Thyroid gland (tissue), 4 donors: ENCODE measurements around the gene MEX3A. TPM values are rescaled to one million over a fixed set of nuclear protein-coding genes. Genes with fewer than 3 reads are reported as not detected.

Source experiments
- DNase-seq, 2 donors: peaks; one replicate each; pipeline ENCODE4 v3.0.0-alpha.2; 2019
- H3K27ac ChIP-seq, 3 donors: fragments of 200-600 bp; sonication (generic); 1 replicate in 2 of 3; 2 replicates in 1 of 3; pipeline ENCODE4 v1.5.1; 2016 to 2019; ENCODE audit warnings: mild to moderate bottlenecking in 1 of 3, moderate library complexity in 1 of 3
- H3K27me3 ChIP-seq: fragments of 200-600 bp; sonication (generic); one replicate; pipeline ENCODE4 v1.5.1; 2019
- H3K36me3 ChIP-seq, 2 donors: fragments of 200-600 bp; sonication (generic); one replicate each; pipeline ENCODE4 v1.5.1; 2016 to 2019
- H3K4me1 ChIP-seq, 2 donors: fragments of 200-600 bp; sonication (generic); one replicate each; pipeline ENCODE4 v1.5.1; 2017 to 2019
- H3K4me3 ChIP-seq, 3 donors: fragments of 200-600 bp; sonication (generic); replicated peaks in 1 of 3; 1 replicate in 2 of 3; 2 replicates in 1 of 3; pipeline ENCODE4 v1.5.1; 2016; ENCODE audit warnings: mild to moderate bottlenecking in 1 of 3
- H3K9me3 ChIP-seq: fragments of 200-600 bp; sonication (generic); one replicate; pipeline ENCODE4 v1.5.1; 2017
- POLR2A ChIP-seq, 2 donors: fragments of 450-650 bp; IDR thresholded peaks; one replicate each; pipeline ENCODE4 v1.6.1; 2017; ENCODE audit warnings: antibody characterized with exemption in 2 of 2, mild to moderate bottlenecking in 2 of 2, moderate library complexity in 1 of 2
- WGBS, 2 donors: methylation state at CpG; one replicate each; pipeline ENCODE4 v1.1.5; 2017; 5-methylcytosine and 5-hydroxymethylcytosine counted together
- intact Hi-C: fragments of 100-400 bp; cut with DNase I; formaldehyde crosslinking; loops from one replicate; pipeline ENCODE4 v1.15.1; 2023
- total RNA-seq, 4 donors: library from RNA; depleted of rRNA; stranded (reverse); fragments of >200 nt; gene quantifications; one replicate each; pipeline ENCODE4 v1.2.3, GENCODE V29; 2016
- TF ChIP-seq, protein P1 (sequence below), 6 experiments: fragments of 200-600 bp in 3 of 6; fragments of 450-650 bp in 3 of 6; sonication (generic) in 3 of 6; IDR thresholded peaks; one replicate each; pipeline ENCODE4 v1.5.1; 2016 to 2019; ENCODE audit warnings: antibody characterized with exemption in 6 of 6, mild to moderate bottlenecking in 2 of 6, inconsistent platforms in 1 of 6, moderate library complexity in 1 of 6

Gene MEX3A
- total RNA-seq, 4 donors from 2014 or later: 0.17 to 1.8 (median 0.33) TPM

DNA sequence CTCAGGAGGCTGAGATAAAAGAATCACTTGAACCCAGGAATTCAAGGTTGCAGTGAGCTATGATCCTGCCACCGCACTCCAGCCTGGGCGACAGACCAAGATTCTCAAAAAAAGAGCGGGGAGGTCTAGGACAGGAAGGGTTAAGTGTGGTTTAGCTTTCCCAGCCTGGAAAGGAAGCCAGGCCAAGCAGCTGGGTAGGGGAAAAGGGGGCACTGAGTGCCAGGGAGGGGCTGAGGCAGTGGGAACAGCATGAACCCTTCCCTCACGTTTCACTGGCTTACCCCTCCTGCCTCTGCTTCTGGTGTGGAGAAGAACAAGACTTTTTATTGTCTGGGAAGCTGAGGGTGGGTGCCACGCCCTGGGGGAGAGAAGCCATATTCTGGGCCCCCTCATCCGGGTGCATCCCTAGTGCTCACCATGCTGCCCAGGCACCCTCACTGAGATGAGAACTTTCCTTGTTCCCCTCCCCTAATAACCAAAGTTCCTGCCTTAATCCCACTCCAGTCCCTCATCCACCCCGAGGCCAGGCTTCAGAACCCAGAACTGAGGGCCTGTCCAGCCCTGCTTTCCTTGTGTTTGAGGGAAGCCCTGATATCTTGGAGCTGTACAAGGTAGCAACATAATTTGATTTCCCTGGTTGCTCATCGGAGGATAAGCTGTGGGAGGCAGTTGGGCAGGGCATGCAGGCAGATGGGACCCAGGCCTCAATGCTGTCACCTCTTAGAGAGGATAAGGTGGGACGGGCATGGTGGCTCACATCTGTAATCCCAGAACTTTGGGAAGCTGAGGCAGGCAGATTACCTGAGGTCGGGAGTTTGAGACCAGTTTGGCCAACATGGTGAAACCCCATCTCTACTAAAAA is 30.2 kb upstream of the MEX3A start:
- Histone ChIP-seq H3K4me1 (peaks cover 14 to 49% of the 10 kb centered on the region in 2 donors), H3K4me3 (no peak overlapping the region), H3K9me3 (no peaks in the 10 kb centered on the region), H3K27me3 (no peaks in the 10 kb centered on the region), H3K27ac (peak overlapping the region in 1 of 3 donors; percentile 51), H3K36me3 (no peaks in the 10 kb centered on the region)
- WGBS, 2 donors: 59 to 70% methylated on average over 10 of the region's 10 CpGs
- no peak for DNase-seq
- TF ChIP-seq, protein P1, sequence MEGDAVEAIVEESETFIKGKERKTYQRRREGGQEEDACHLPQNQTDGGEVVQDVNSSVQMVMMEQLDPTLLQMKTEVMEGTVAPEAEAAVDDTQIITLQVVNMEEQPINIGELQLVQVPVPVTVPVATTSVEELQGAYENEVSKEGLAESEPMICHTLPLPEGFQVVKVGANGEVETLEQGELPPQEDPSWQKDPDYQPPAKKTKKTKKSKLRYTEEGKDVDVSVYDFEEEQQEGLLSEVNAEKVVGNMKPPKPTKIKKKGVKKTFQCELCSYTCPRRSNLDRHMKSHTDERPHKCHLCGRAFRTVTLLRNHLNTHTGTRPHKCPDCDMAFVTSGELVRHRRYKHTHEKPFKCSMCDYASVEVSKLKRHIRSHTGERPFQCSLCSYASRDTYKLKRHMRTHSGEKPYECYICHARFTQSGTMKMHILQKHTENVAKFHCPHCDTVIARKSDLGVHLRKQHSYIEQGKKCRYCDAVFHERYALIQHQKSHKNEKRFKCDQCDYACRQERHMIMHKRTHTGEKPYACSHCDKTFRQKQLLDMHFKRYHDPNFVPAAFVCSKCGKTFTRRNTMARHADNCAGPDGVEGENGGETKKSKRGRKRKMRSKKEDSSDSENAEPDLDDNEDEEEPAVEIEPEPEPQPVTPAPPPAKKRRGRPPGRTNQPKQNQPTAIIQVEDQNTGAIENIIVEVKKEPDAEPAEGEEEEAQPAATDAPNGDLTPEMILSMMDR (IDR thresholded peaks at IDR 0.05): no peak
- no peak for TF ChIP-seq POLR2A (IDR thresholded peaks at IDR 0.05)
- intact Hi-C loops: no loop called here

DNA sequence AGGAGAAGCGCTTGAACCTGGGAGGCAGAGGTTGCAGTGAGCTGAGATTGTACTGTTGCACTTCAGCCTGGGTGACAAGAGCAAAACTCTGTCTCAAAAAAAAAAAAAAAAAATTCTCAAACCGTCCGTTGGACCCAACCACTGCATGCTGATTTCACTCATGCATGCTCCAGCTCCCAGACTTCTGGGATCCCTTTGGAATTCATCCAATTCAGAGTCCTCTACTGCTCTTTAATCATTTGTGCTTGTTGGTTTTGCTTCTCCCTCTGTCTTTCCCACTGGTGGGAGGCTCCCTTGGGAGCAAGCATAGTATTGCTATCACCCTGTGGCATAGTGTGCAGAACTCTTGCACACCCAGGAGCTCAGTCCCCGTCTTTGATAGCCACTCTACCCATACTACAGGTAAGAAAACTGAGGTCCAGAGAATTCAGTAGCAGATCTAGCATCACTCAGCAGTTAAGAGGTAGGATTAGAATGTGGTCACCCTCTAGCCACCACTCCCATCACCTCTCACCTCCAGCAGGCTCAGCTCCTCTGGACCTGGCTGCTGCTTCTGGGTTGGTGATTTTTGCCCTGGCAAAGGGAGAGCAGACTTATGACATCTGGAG is 29.2 kb upstream of the MEX3A start:
- WGBS, 2 donors: 46 to 53% methylated on average over 4 of the region's 4 CpGs
- no peak for TF ChIP-seq POLR2A (IDR thresholded peaks at IDR 0.05)
- TF ChIP-seq, protein P1 (IDR thresholded peaks at IDR 0.05): no peak
- H3K4me3 ChIP-seq: no peak overlapping the region
- H3K27me3 ChIP-seq: no peaks in the 10 kb centered on the region
- peaks cover 16 to 49% of the 10 kb centered on the region in 2 donors for H3K4me1 ChIP-seq
- peak overlapping the region in 2 of 3 donors; percentile 13 to 51 for H3K27ac ChIP-seq
- intact Hi-C loops: no loop called here
- no peaks in the 10 kb centered on the region for H3K9me3 ChIP-seq
- H3K36me3 ChIP-seq: no peaks in the 10 kb centered on the region
- no peak for DNase-seq

DNA sequence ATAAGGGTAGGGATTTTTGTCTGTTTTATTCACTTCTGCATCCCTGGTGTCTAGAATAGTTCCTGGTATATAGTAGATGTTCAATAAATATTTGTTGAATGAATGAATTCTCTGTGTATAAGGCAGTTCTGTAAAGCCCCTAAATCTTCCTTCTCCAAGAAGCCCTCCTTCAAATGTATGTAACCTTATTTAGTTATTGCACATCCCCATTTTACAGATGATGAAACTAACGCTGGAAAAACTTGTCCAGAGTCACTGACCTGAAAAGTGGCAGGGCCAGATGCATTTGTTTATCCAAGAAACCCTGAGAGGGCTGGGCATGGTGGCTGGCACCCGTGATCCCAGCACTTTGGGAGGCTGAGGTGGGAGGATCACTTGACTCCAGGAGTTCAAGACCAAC is 28.0 kb upstream of the MEX3A start:
- Histone ChIP-seq H3K27ac (no peak overlapping the region), H3K4me3 (no peak overlapping the region), H3K4me1 (peaks cover 22 to 59% of the 10 kb centered on the region in 2 donors), H3K36me3 (no peaks in the 10 kb centered on the region), H3K27me3 (no peaks in the 10 kb centered on the region), H3K9me3 (no peaks in the 10 kb centered on the region)
- intact Hi-C loops: no loop called here
- TF ChIP-seq, protein P1 (IDR thresholded peaks at IDR 0.05): no peak
- TF ChIP-seq POLR2A (IDR thresholded peaks at IDR 0.05): no peak
- 57 to 68% methylated on average over 2 of the region's 2 CpGs for WGBS, 2 donors
- no peak for DNase-seq

DNA sequence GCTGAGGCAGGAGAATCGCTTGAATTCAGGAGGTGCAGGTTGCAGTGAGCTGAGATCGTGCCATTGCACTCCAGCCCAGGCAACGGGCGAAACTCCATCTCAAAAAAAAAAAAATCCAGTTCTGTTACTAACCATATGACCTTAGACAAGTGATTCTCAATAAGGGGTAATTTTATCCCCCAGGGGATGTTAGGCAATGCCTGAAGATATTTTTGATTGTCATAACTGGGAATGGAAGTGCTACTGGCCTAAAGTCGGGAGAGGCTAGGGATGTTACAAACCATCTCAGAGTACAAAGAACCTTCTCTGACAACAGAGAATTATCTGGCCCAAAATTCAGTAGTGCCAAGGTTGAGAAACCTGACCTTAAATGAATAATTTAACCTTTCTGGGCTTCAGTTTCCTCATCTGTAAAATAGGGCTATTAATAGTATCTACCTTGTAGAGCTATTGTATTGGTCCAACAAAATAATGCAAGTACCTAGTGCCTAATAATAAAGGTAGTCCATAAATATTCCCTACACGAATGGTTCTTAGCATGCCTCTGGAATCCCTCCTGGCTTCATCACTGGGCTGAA is 26.5 kb upstream of the MEX3A start:
- intact Hi-C loops: no loop called here
- H3K36me3 ChIP-seq: no peaks in the 10 kb centered on the region
- no peaks in the 10 kb centered on the region for H3K27me3 ChIP-seq
- no peak for DNase-seq
- H3K4me3 ChIP-seq: no peak overlapping the region
- peak overlapping the region in 2 of 3 donors; percentile 97 to 98 for H3K27ac ChIP-seq
- 91 to 95% methylated on average over 6 of the region's 6 CpGs for WGBS, 2 donors
- H3K4me1 ChIP-seq: peaks cover 32 to 67% of the 10 kb centered on the region in 2 donors
- TF ChIP-seq POLR2A (IDR thresholded peaks at IDR 0.05): no peak
- TF ChIP-seq, protein P1 (IDR thresholded peaks at IDR 0.05): no peak
- no peaks in the 10 kb centered on the region for H3K9me3 ChIP-seq
